Right lobe of liver (tissue), 6 donors: Measurements from ENCODE around the gene LAPTM5. TPM values are rescaled to one million over a fixed set of nuclear protein-coding genes. Genes with fewer than 3 reads are reported as not detected.

Source experiments
- ATAC-seq, 4 donors: fragments of 200-7000 bp; cut with Tn5 transposase; one replicate each; pipeline ENCODE4 v1.9.1; 2020; ENCODE audit warnings: mild to moderate bottlenecking in 4 of 4, moderate library complexity in 4 of 4
- DNase-seq, 3 donors: peaks; one replicate each; pipeline ENCODE4 v3.0.0-alpha.2; 2020
- H3K27ac ChIP-seq, 3 donors: fragments of 200-600 bp; one replicate each; pipeline ENCODE4 v1.8.0; 2022
- H3K27me3 ChIP-seq, 2 donors: fragments of 200-600 bp; one replicate each; pipeline ENCODE4 v1.8.0; 2022
- H3K36me3 ChIP-seq, 4 donors: fragments of 200-600 bp; sonication (generic) in 1 of 4; one replicate each; pipeline versions ENCODE4 v1.5.1 to v1.8.0; 2017 to 2022; ENCODE audit warnings: control low read depth in 1 of 4
- H3K4me1 ChIP-seq, 4 donors: fragments of 200-600 bp; sonication (generic) in 1 of 4; one replicate each; pipeline versions ENCODE4 v1.5.1 to v1.8.0; 2017 to 2022; ENCODE audit warnings: control low read depth in 1 of 4
- H3K4me3 ChIP-seq, 3 donors: fragments of 200-600 bp; one replicate each; pipeline ENCODE4 v1.8.0; 2022
- H3K9me3 ChIP-seq, 4 donors: fragments of 200-600 bp; sonication (generic) in 1 of 4; one replicate each; pipeline versions ENCODE4 v1.5.1 to v1.8.0; 2017 to 2022; ENCODE audit warnings: control low read depth in 1 of 4
- POLR2A ChIP-seq: fragments of 450-650 bp; IDR thresholded peaks from one replicate; pipeline ENCODE4 v1.6.1; 2017; ENCODE audit warnings: antibody characterized with exemption, mild to moderate bottlenecking
- WGBS: methylation state at CpG from one replicate; pipeline ENCODE4 v1.1.6; 2018; ENCODE audit warnings: low coverage, low lambda C conversion rate; ENCODE audit not compliant: insufficient coverage; ENCODE audit errors: missing lambda C conversion rate; 5-methylcytosine and 5-hydroxymethylcytosine counted together
- intact Hi-C, 2 donors: fragments of 100-400 bp; cut with DNase I; formaldehyde crosslinking; loops; one replicate each; pipeline versions ENCODE4 v1.11.2 to v1.14.1; 2022
- total RNA-seq, 6 experiments: library from RNA; depleted of rRNA in 2 of 6; stranded (reverse); fragments of >200 nt in 2 of 6; fragmentation: NEBNext Ultra II Directional in 3 of 6; extraction: Animal tissue kit (Norgen Biotek cat#: 25700) in 3 of 6; gene quantifications; one replicate each; pipeline versions ENCODE4 v1.1.0 to v1.2.4, GENCODE V29; 2016 to 2023
- TF ChIP-seq, protein P1 (sequence below), 4 donors: fragments of 200-600 bp in 3 of 4; fragments of 450-650 bp in 1 of 4; IDR thresholded peaks; one replicate each; pipeline versions ENCODE4 v1.5.1 to v1.8.0; 2016 to 2022; ENCODE audit warnings: antibody characterized with exemption in 4 of 4, mild to moderate bottlenecking in 2 of 4
- donor health status: DM: no; HTN: yes; CAD: no.
- donor health status: DM: no; HTN: no; CAD: no.
- donor health status: DM: no; HTN: no; CAD: no.
- donor health status: DM: no; HTN: yes; CAD: no.
- donor health status: DM: no; HTN: yes; CAD: no.

Gene LAPTM5
- total RNA-seq, 6 experiments from 2014 or later, result 21.2 to 81.0 (median 29.8) TPM

DNA sequence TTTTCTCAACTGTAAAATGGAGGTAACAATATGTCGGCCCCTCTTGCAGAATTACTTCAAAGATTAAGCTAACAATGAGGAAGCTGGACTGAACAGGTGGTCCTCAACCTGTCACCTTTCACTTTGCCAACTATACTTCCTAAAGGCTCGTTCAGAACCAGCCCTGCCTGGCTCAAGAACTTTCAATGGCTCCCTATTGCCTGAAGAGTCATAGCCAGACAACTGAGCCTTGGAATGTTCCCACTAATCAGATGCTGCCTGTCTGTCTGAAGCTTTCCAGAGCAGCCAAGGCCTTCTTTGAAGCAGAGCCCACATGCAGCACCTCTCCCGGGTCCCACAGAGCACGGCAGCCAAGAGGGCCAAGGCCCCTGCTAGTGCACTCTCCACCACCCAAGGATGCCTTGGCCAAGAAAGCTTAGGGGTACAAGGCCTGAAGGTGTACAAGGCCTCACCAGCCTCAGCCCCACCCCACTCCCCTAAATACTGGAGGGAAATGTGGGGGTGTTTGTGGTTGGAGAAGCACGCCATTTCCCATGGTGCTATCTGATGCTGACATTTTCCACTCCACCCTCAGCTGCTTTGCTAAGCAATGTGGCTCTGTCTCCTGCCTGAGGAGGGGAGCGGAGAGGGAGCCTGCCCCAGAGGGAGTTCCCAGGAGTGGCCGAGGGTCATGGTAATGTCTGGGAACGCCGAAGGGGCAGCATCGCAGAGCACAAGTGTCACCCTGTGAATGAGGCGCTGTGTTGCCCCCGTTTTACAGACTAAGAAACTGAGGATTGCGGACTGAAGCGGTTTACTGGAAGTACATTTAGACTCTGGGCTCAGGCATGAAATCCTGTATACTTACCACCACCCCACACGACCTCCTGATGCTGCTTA lies 8.2 kb upstream of the LAPTM5 start:
- Histone ChIP-seq H3K36me3 (no peaks in the 10 kb centered on the region), H3K27ac (no peak overlapping the region), H3K9me3 (no peaks in the 10 kb centered on the region), H3K4me3 (no peak overlapping the region), H3K4me1 (no peaks in the 10 kb centered on the region), H3K27me3 (no peaks in the 10 kb centered on the region)
- intact Hi-C loops, result no loop called here
- 71% methylated on average over 4 of the region's 15 CpGs for WGBS
- TF ChIP-seq, protein P1, sequence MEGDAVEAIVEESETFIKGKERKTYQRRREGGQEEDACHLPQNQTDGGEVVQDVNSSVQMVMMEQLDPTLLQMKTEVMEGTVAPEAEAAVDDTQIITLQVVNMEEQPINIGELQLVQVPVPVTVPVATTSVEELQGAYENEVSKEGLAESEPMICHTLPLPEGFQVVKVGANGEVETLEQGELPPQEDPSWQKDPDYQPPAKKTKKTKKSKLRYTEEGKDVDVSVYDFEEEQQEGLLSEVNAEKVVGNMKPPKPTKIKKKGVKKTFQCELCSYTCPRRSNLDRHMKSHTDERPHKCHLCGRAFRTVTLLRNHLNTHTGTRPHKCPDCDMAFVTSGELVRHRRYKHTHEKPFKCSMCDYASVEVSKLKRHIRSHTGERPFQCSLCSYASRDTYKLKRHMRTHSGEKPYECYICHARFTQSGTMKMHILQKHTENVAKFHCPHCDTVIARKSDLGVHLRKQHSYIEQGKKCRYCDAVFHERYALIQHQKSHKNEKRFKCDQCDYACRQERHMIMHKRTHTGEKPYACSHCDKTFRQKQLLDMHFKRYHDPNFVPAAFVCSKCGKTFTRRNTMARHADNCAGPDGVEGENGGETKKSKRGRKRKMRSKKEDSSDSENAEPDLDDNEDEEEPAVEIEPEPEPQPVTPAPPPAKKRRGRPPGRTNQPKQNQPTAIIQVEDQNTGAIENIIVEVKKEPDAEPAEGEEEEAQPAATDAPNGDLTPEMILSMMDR (IDR thresholded peaks at IDR 0.05), result no peak
- no peak for TF ChIP-seq POLR2A
- DNase-seq (no peak), ATAC-seq (no peak)

DNA sequence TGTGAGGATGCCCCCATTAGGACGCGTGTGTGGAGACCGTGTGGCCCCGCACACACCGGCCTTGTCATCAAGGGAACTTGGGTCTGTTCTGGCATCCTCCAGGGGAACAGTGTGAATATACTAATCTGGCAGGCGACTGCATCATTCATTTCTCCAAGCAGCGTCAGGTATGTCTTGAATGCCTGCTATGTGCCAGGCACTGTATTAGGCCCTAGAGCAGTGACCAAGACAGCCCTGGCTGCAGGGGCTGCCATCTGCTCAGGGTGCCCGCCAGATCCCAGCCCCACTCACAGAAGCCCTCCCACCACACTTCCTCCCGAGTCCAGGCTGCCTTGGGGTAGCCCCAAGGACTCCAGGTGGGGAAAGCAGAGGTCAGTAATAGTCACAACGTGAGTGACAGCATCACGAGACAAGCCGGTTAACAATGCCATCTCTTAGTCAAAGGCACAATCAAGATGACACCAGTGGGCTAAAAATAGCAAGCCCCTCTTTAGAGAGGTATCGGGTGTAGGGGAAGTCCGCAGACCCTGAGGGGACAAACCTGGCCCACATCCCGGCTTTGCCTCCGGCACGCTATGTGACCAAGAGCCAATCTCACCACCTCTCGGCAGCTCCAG lies 7.5 kb upstream of the LAPTM5 start:
- no peaks in the 10 kb centered on the region for H3K27me3 ChIP-seq
- no peak overlapping the region for H3K4me3 ChIP-seq
- TF ChIP-seq, protein P1 (IDR thresholded peaks at IDR 0.05), result no peak
- TF ChIP-seq POLR2A, result no peak
- ATAC-seq (no peak), DNase-seq (no peak)
- H3K36me3 ChIP-seq, result no peaks in the 10 kb centered on the region
- no peaks in the 10 kb centered on the region for H3K9me3 ChIP-seq
- intact Hi-C loops, result no loop called here
- 81% methylated on average over 11 of the region's 18 CpGs for WGBS
- H3K4me1 ChIP-seq, result no peaks in the 10 kb centered on the region
- H3K27ac ChIP-seq, result no peak overlapping the region

DNA sequence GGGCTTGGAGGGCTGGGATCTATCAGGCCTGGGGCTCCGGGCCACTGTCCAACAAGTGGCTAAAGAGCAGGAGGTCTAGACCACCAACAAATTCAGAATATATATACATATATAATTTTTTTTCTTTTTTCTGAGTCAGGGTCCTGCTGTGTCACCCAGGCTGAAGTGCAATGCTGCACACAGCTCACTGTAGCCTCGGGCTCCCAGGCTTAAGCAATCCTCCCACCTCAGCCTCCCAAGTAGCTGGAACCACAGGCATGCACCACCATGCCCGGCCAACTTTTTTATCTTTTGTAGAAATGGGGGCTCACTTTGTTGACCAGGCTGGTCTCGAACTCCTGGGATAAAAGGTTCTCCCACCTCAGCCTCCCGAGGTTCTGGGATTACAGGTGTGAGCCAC lies 6.8 kb upstream of the LAPTM5 start:
- DNase-seq, result no peak
- TF ChIP-seq, protein P1 (IDR thresholded peaks at IDR 0.05), result no peak
- no peak for TF ChIP-seq POLR2A
- no peak for ATAC-seq
- 79% methylated on average over 4 of the region's 5 CpGs for WGBS
- H3K4me1 ChIP-seq, result no peaks in the 10 kb centered on the region
- H3K4me3 ChIP-seq, result no peak overlapping the region
- H3K9me3 ChIP-seq, result no peaks in the 10 kb centered on the region
- intact Hi-C loops, result no loop called here
- no peaks in the 10 kb centered on the region for H3K36me3 ChIP-seq
- no peak overlapping the region for H3K27ac ChIP-seq
- H3K27me3 ChIP-seq, result no peaks in the 10 kb centered on the region

DNA sequence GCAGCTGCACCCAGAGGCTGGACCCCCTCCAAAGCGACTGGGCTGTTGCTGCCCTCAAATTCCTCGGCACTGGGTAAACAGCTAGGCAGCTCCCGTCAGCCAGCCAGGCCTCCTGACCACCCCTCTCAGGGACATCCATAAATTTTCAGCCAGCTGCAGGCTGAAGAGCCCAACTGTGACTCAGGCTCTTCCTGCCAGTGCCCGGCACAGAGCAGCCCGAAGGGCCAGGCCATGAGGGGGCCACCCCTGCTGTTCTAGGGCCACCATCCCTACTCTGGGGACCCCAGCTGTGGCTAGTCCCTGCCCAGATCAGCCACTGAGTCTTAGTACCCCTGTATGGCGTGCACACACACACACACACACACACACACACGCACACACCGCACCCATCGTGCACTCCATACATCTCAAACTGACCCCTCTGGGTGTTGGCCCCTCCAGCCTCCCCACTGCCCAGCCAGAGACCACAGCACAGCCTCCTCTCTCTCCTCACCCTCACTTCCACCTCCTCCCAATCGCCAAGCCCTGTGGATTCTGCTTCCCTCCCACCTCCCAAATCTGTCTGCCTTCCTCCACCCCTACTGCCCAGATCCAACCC lies 6.2 kb upstream of the LAPTM5 start:
- TF ChIP-seq POLR2A, result no peak
- TF ChIP-seq, protein P1 (IDR thresholded peaks at IDR 0.05), result no peak
- H3K36me3 ChIP-seq, result no peaks in the 10 kb centered on the region
- no peaks in the 10 kb centered on the region for H3K27me3 ChIP-seq
- ATAC-seq (no peak), DNase-seq (no peak)
- no peaks in the 10 kb centered on the region for H3K4me1 ChIP-seq
- WGBS, result 58% methylated on average over 6 of the region's 10 CpGs
- no peak overlapping the region for H3K4me3 ChIP-seq
- intact Hi-C loops, result no loop called here
- no peaks in the 10 kb centered on the region for H3K9me3 ChIP-seq
- no peak overlapping the region for H3K27ac ChIP-seq
